HepG2 (cell line): ENCODE measurements around the gene RPS27A. TPM values are rescaled to one million over a fixed set of nuclear protein-coding genes. Genes with fewer than 3 reads are reported as not detected.

ENCODE experiments used
- ATAC-seq: fragments of 200-7000 bp; cut with Tn5 transposase; 3 replicates; pipeline ENCODE4 v1.9.1; 2020; ENCODE audit warnings: mild to moderate bottlenecking, moderate library complexity
- BruUV-seq: library from RNA; stranded (reverse); fragments of 400-500 nt; replicated peaks from 2 replicates; lab custom pipeline; 2021; lab: Mats Ljungman, UMichigan
- CTCF ChIA-PET: fragments of 300-600 bp; formaldehyde crosslinking; extraction: SDS; loops from one replicate; lab custom pipeline; 2021; ENCODE audit warnings: low total read pairs, inconsistent platforms, low intra/inter-chr PET ratio; lab: Yijun Ruan, JAX
- POLR2A ChIA-PET: fragments of 350-600 bp; sonication (Branson Sonifier 250); formaldehyde crosslinking; loops from one replicate; lab custom pipeline; 2020; ENCODE audit warnings: antibody characterized with exemption, inconsistent platforms; lab: Yijun Ruan, JAX
- DNase-seq: peaks from one replicate; pipeline ENCODE4 v3.0.0-alpha.2; 2015; ENCODE audit warnings: low spot score
- FAIRE-seq: peaks from 3 replicates; lab custom pipeline; 2011; peaks lifted over from hg19 to GRCh38; lab: Jason Lieb, UNC
- H2AFZ ChIP-seq: one replicate; pipeline ENCODE4 v1.6.1; 2011; ENCODE audit warnings: low read length, inconsistent platforms
- H3K27ac ChIP-seq: fragments of 300-600 bp; 3 replicates; pipeline ENCODE4 v1.8.0; 2011; ENCODE audit warnings: mixed run types, mild to moderate bottlenecking, mixed read lengths, low read length, inconsistent platforms; ENCODE audit not compliant: insufficient read depth; ENCODE audit errors: extremely low read length
- H3K27me3 ChIP-seq, 2 experiments: fragments of 200-600 bp in 1 of 2; 2 replicates in 1 of 2; 3 replicates in 1 of 2; pipeline versions ENCODE4 v1.6.0 to v1.8.0; 2011; ENCODE audit warnings: low read length in 2 of 2, mild to moderate bottlenecking in 2 of 2, moderate library complexity in 2 of 2, inconsistent platforms in 1 of 2; ENCODE audit not compliant: insufficient read depth in 2 of 2, control insufficient read depth in 1 of 2
- H3K36me3 ChIP-seq, 2 experiments: fragments of 200-600 bp in 1 of 2; replicated peaks in 1 of 2; 2 replicates in 1 of 2; 3 replicates in 1 of 2; pipeline versions ENCODE4 v1.5.1 to v1.8.0; 2011; ENCODE audit warnings: low read length in 2 of 2, inconsistent platforms in 1 of 2; ENCODE audit not compliant: insufficient read depth in 2 of 2, control insufficient read depth in 1 of 2
- H3K4me1 ChIP-seq: 2 replicates; pipeline ENCODE4 v1.5.1; 2012; ENCODE audit warnings: low read length, inconsistent platforms; ENCODE audit not compliant: insufficient read depth
- H3K4me2 ChIP-seq: 2 replicates; pipeline ENCODE4 v1.6.0; 2011; ENCODE audit warnings: low read depth, low read length, inconsistent platforms
- H3K4me3 ChIP-seq, 3 experiments: fragments of 200-600 bp in 1 of 3; sonication (generic), shearing (Covaris generic) in 1 of 3; replicated peaks in 1 of 3; 2 replicates each; pipeline ENCODE4 v1.5.1; 2011 to 2016; ENCODE audit warnings: low read length in 3 of 3, inconsistent platforms in 2 of 3, low read depth in 2 of 3, mild to moderate bottlenecking in 2 of 3, control low read depth in 1 of 3, mixed read lengths in 1 of 3; ENCODE audit not compliant: insufficient read depth in 1 of 3
- H3K79me2 ChIP-seq: one replicate; pipeline ENCODE4 v1.6.1; 2011; ENCODE audit warnings: low read length, inconsistent platforms; ENCODE audit not compliant: insufficient read depth
- H3K9ac ChIP-seq: 2 replicates; pipeline ENCODE4 v1.6.0; 2011; ENCODE audit warnings: mild to moderate bottlenecking, low read depth, low read length, inconsistent platforms; ENCODE audit not compliant: insufficient read depth
- H3K9me3 ChIP-seq: 2 replicates; pipeline ENCODE4 v1.5.1; 2012; ENCODE audit warnings: mild to moderate bottlenecking, low read length
- H4K20me1 ChIP-seq: 2 replicates; pipeline ENCODE4 v1.6.0; 2011; ENCODE audit warnings: inconsistent platforms, mild to moderate bottlenecking, low read length, moderate library complexity; ENCODE audit not compliant: insufficient read depth
- ARID5B ChIP-seq: IDR thresholded peaks from 2 replicates; pipeline ENCODE4 v1.4.0; 2020; ENCODE audit warnings: mild to moderate bottlenecking, missing genetic modification reagents
- CEBPG ChIP-seq: IDR thresholded peaks from 2 replicates; pipeline ENCODE4 v1.6.1; 2016
- CREB1 ChIP-seq, 2 experiments: fragments of 450-650 bp in 1 of 2; IDR thresholded peaks; 2 replicates each; pipeline ENCODE4 v1.6.1; 2016 to 2017; ENCODE audit warnings: control low read depth in 1 of 2, mild to moderate bottlenecking in 1 of 2, missing compliant biosample characterization in 1 of 2, missing genetic modification characterization in 1 of 2
- ELF3 ChIP-seq: IDR thresholded peaks from 2 replicates; pipeline ENCODE4 v1.6.1; 2016; ENCODE audit warnings: missing genetic modification reagents, missing compliant biosample characterization
- FOXA1 ChIP-seq, 2 experiments: fragments of 450-650 bp in 1 of 2; sonication (generic) in 1 of 2; formaldehyde crosslinking in 1 of 2; IDR thresholded peaks; 2 replicates each; pipeline versions ENCODE4 v1.4.0 to v1.6.1; 2016 to 2020; ENCODE audit warnings: missing genetic modification reagents in 1 of 2
- FOXA3 ChIP-seq: IDR thresholded peaks from 2 replicates; pipeline ENCODE4 v1.6.1; 2016; ENCODE audit warnings: missing genetic modification reagents, missing compliant biosample characterization
- FOXP1 ChIP-seq, 2 experiments: fragments of 450-650 bp in 1 of 2; IDR thresholded peaks; 2 replicates each; pipeline ENCODE4 v1.6.1; 2017 to 2018; ENCODE audit warnings: antibody characterized with exemption in 1 of 2
- GATAD2A ChIP-seq: IDR thresholded peaks from 2 replicates; pipeline ENCODE4 v1.6.1; 2016
- ZBTB43 ChIP-seq: sonication (generic); formaldehyde crosslinking; conservative IDR thresholded peaks from 2 replicates; pipeline ENCODE4 v1.4.0; 2020; ENCODE audit warnings: missing genetic modification reagents
- ZHX1 ChIP-seq: sonication (generic); formaldehyde crosslinking; IDR thresholded peaks from 2 replicates; pipeline ENCODE4 v1.8.1; 2022; ENCODE audit warnings: low read depth, mild to moderate bottlenecking, missing genetic modification reagents
- ZNF296 ChIP-seq: sonication (generic); formaldehyde crosslinking; conservative IDR thresholded peaks from 2 replicates; pipeline ENCODE4 v1.5.0; 2020; ENCODE audit warnings: mild to moderate bottlenecking, missing genetic modification reagents
- ZNF3 ChIP-seq: IDR thresholded peaks from 2 replicates; pipeline ENCODE4 v1.7.0; 2017; ENCODE audit warnings: inconsistent platforms
- WGBS: methylation state at CpG from one replicate; pipeline ENCODE4 v1.1.6; 2017; ENCODE audit warnings: low lambda C conversion rate; 5-methylcytosine and 5-hydroxymethylcytosine counted together
- in situ Hi-C: cut with HindIII; loops from 2 replicates; pipeline ENCODE4 v1.10.0; 2017; ENCODE audit warnings: low pct_unique_long_range_greater_than_20kb; ENCODE audit not compliant: extremely low pct_ligation_motif_present
- intact Hi-C: fragments of 100-400 bp; cut with micrococcal nuclease; formaldehyde crosslinking; loops from one replicate; pipeline ENCODE4 v1.10.0; 2022; ENCODE audit not compliant: unreplicated experiment
- polyA plus RNA-seq, 8 experiments: library from polyadenylated mRNA; depleted of rRNA in 3 of 8; stranded (reverse) in 7 of 8; unstranded in 1 of 8; fragments of >200 nt; fragmentation: Illumina TruSeq in 4 of 8; extraction: Trizol in 4 of 8; gene quantifications; 2 replicates each; pipeline versions ENCODE4 v1.2.1 to v1.2.3, GENCODE V29; 2011 to 2016; ENCODE audit warnings: low read depth in 4 of 8, missing spikeins in 1 of 8, mixed read lengths in 1 of 8; ENCODE audit not compliant: insufficient read depth in 1 of 8
- total RNA-seq, 5 experiments: library from RNA; depleted of rRNA; stranded (reverse); fragments of >200 nt; fragmentation: Illumina TruSeq; extraction: Trizol; gene quantifications; 2 replicates each; pipeline ENCODE4 v1.2.3, GENCODE V29; 2016; ENCODE audit warnings: low read depth in 1 of 5

RPS27A gene
- total and polyA plus RNA-seq, 2 of the 13 experiments (the other 11 are each of a cell fraction or from before 2014, with no cell fraction given): 2,779 to 3,269 TPM

- BruUV-seq: no TSS peak
- Histone ChIP-seq H3K27ac (no peak overlapping the region), H3K79me2 (peaks cover under 1% of the 10 kb centered on the region), H3K4me3 (no peak overlapping the region), H3K4me1 (peaks cover 44% of the 10 kb centered on the region), H3K9me3 (no peaks in the 10 kb centered on the region), H4K20me1 (no peaks in the 10 kb centered on the region), H2AFZ (peak overlapping the region; percentile 57), H3K9ac (no peak overlapping the region), H3K36me3 (no peaks in the 10 kb centered on the region), H3K4me2 (peak overlapping the region; percentile 37), H3K27me3 (no peaks in the 10 kb centered on the region; a peak in 1 of 5 replicates)
- in situ Hi-C loops: no loop called here
- ChIA-PET POLR2A (no interaction called here), CTCF (no interaction called here)
- ATAC-seq (no peak), FAIRE-seq (no peak), DNase-seq (peak; percentile 7)
- 35% methylated on average over 3 of the region's 3 CpGs for WGBS
- no peak for TF ChIP-seq ZNF3
- TF ChIP-seq ELF3 (CRISPR knock-in tag): 0 out of 2 replicates have a peak, but pooled peaks have one; percentile 29
- no peak for TF ChIP-seq CREB1 (IDR thresholded peaks at IDR 0.05)
- TF ChIP-seq CREB1 (CRISPR knock-in tag; IDR thresholded peaks at IDR 0.05): no peak
- TF ChIP-seq CEBPG (CRISPR knock-in tag): peak; percentile 13; the same call in 1 of the 2 replicates
- TF ChIP-seq ARID5B: peak; percentile 10; the same call in 1 of the 2 replicates
- peak; percentile 61; the same call in 1 of the 2 replicates for TF ChIP-seq FOXA3 (CRISPR knock-in tag)
- no peak for TF ChIP-seq ZNF296
- TF ChIP-seq FOXA1 (IDR thresholded peaks at IDR 0.05): no peak
- peak; percentile 31; the same call in 1 of the 2 replicates for TF ChIP-seq FOXA1 (CRISPR knock-in tag; IDR thresholded peaks at IDR 0.05)
- TF ChIP-seq ZBTB43: 0 out of 2 replicates have a peak, but pooled peaks have one; percentile 45
- no peak for TF ChIP-seq ZHX1 (CRISPR knock-in tag)
- TF ChIP-seq FOXP1 (IDR thresholded peaks at IDR 0.05): no peak
- TF ChIP-seq FOXP1 (CRISPR knock-in tag; IDR thresholded peaks at IDR 0.05): peak; percentile 39
- TF ChIP-seq GATAD2A (CRISPR knock-in tag): peak; percentile 21; the same call in 1 of the 2 replicates
- intact Hi-C loops: no loop called here
Observed at GRCh38 chr2:55277310-55277709, 44.8 kb downstream of the RPS27A start.
